ENCODE results near the gene ASMT.

The ASMT gene

GRCh38 chrX:1686642-1687041, 71.8 kb downstream of the ASMT start:
- Histone ChIP-seq H3K27ac (ENCODE audit: poor library complexity, severe bottlenecking) (no peak overlapping the region), H3K27me3 (ENCODE audit: insufficient read depth, poor library complexity, severe bottlenecking) (no peaks in the 10 kb centered on the region), H3K4me1 (ENCODE audit: insufficient read depth, poor library complexity, severe bottlenecking) (no peaks in the 10 kb centered on the region), H3K9me3 (ENCODE audit: severe bottlenecking) (peaks cover 4% of the 10 kb centered on the region), H3K4me3 (ENCODE audit: severe bottlenecking) (no peak overlapping the region), H3K36me3 (ENCODE audit: low read depth) (no peaks in the 10 kb centered on the region)
- no peak for DNase-seq (ENCODE audit: low spot score)
- ATAC-seq (ENCODE audit: low read depth), result no peak
- TF ChIP-seq CTCF (IDR thresholded peaks at IDR 0.05; ENCODE audit: poor library complexity, severe bottlenecking), result no peak
